Aorta (tissue), 5 donors: ENCODE data around the gene MEF2A. TPM values are rescaled to one million over a fixed set of nuclear protein-coding genes. Genes with fewer than 3 reads are reported as not detected.

Source experiments
- ATAC-seq: fragments of 200-7000 bp; cut with Tn5 transposase; one replicate; pipeline ENCODE4 v1.9.1; 2022; ENCODE audit warnings: moderate library complexity; ENCODE audit not compliant: low FRiP score
- DNase-seq, 2 donors: peaks; one replicate each; pipeline ENCODE4 v3.0.0-alpha.2; 2020
- H3K27ac ChIP-seq, 2 donors: one replicate each; pipeline ENCODE4 v1.5.1; 2013; ENCODE audit warnings: low read length in 2 of 2, mild to moderate bottlenecking in 2 of 2, moderate library complexity in 2 of 2, control low read depth in 1 of 2, inconsistent platforms in 1 of 2, low read depth in 1 of 2
- H3K27me3 ChIP-seq, 2 donors: one replicate each; pipeline ENCODE4 v1.6.1; 2013; ENCODE audit warnings: control low read depth in 1 of 2, low read length in 1 of 2, mild to moderate bottlenecking in 1 of 2, moderate library complexity in 1 of 2; ENCODE audit not compliant: insufficient read depth in 2 of 2, control insufficient read depth in 1 of 2
- H3K36me3 ChIP-seq, 2 donors: one replicate each; pipeline ENCODE4 v1.6.1; 2013; ENCODE audit warnings: control low read depth in 1 of 2, low read length in 1 of 2, mild to moderate bottlenecking in 1 of 2; ENCODE audit not compliant: insufficient read depth in 2 of 2, control insufficient read depth in 1 of 2
- H3K4me1 ChIP-seq, 2 donors: one replicate each; pipeline ENCODE4 v1.6.1; 2013; ENCODE audit warnings: low read length in 2 of 2, control low read depth in 1 of 2, mild to moderate bottlenecking in 1 of 2, moderate library complexity in 1 of 2; ENCODE audit not compliant: insufficient read depth in 2 of 2, control insufficient read depth in 1 of 2
- H3K4me3 ChIP-seq, 2 donors: one replicate each; pipeline ENCODE4 v1.5.1; 2013; ENCODE audit warnings: low read length in 2 of 2, control low read depth in 1 of 2, mild to moderate bottlenecking in 1 of 2
- H3K9me3 ChIP-seq: one replicate; pipeline ENCODE4 v1.6.1; 2013; ENCODE audit warnings: mild to moderate bottlenecking, low read length; ENCODE audit not compliant: control insufficient read depth
- WGBS, 2 donors: extraction: QIAGEN DNeasy Blood & Tissue Kit; methylation state at CpG; one replicate each; pipeline ENCODE4 v1.1.7; 2013; 5-methylcytosine and 5-hydroxymethylcytosine counted together
- intact Hi-C, 2 donors: fragments of 100-400 bp; cut with DNase I; formaldehyde crosslinking; loops; one replicate each; pipeline versions ENCODE4 v1.14.2 to v1.15.0; 2022
- polyA plus RNA-seq, 2 donors: library from polyadenylated mRNA; stranded (reverse); fragments of 200-250 nt; gene quantifications; one replicate each; pipeline ENCODE4 v1.2.3, GENCODE V29; 2013
- total RNA-seq, 2 donors: library from RNA; stranded (reverse); fragmentation: NEBNext Ultra II Directional; extraction: Animal tissue kit (Norgen Biotek cat#: 25700); gene quantifications; one replicate each; pipeline ENCODE4 v1.2.1, GENCODE V29; 2021
- donor health status: healthy with polysubstance abuse.
- donor health status: Bipolar disorder and iron deficiency.
- donor health status: DM: no; HTN: no; CAD: no.
- donor health status: DM: no; HTN: no; CAD: no.
- donor health status: DM: yes; HTN: yes; CAD: no.

Gene MEF2A
- total and polyA plus RNA-seq, 4 donors: 27.2 to 160 (median 92.9) TPM

- Histone ChIP-seq H3K4me1 (peaks cover 0 to 6% of the 10 kb centered on the region in 2 donors), H3K36me3 (no peaks in the 10 kb centered on the region), H3K27me3 (no peaks in the 10 kb centered on the region), H3K4me3 (no peak overlapping the region), H3K9me3 (no peaks in the 10 kb centered on the region), H3K27ac (no peak overlapping the region)
- DNase-seq: no peak
- intact Hi-C loops: no loop called here
- ATAC-seq: no peak
- 94 to 95% methylated on average over 1 of the region's 1 CpG for WGBS, 2 donors
These were observed 27.5 kb upstream of the MEF2A start for GRCh38 chr15:99538261-99538660.

- H3K4me3 ChIP-seq: no peak overlapping the region
- ATAC-seq: no peak
- intact Hi-C loops: no loop called here
These were observed 23.0 kb upstream of the MEF2A start for GRCh38 chr15:99542828-99543227.

GRCh38 chr15:99545605-99546004 is 20.2 kb upstream of the MEF2A start:
- Histone ChIP-seq H3K4me3 (no peak overlapping the region), H3K27ac (no peak overlapping the region), H3K27me3 (no peaks in the 10 kb centered on the region), H3K36me3 (no peaks in the 10 kb centered on the region), H3K4me1 (no peaks in the 10 kb centered on the region), H3K9me3 (no peaks in the 10 kb centered on the region)
- intact Hi-C loops: no loop called here
- no peak for ATAC-seq
- no peak for DNase-seq

More at GRCh38 chr15:99542828-99543227, 23.0 kb upstream of the MEF2A start:
- no peak for DNase-seq
- H3K27ac ChIP-seq: no peak overlapping the region
- H3K9me3 ChIP-seq: no peaks in the 10 kb centered on the region
- H3K27me3 ChIP-seq: no peaks in the 10 kb centered on the region
- H3K4me1 ChIP-seq: no peaks in the 10 kb centered on the region
- H3K36me3 ChIP-seq: no peaks in the 10 kb centered on the region

GRCh38 chr15:99546441-99547100 is 19.2 kb upstream of the MEF2A start:
- Histone ChIP-seq H3K36me3 (no peaks in the 10 kb centered on the region), H3K27ac (no peak overlapping the region), H3K9me3 (no peaks in the 10 kb centered on the region), H3K4me1 (no peaks in the 10 kb centered on the region), H3K4me3 (no peak overlapping the region), H3K27me3 (no peaks in the 10 kb centered on the region)
- intact Hi-C loops: no loop called here
- WGBS, 2 donors: 72 to 97% methylated on average over 4 of the region's 4 CpGs
- DNase-seq (no peak), ATAC-seq (no peak)

- Histone ChIP-seq H3K27me3 (no peaks in the 10 kb centered on the region), H3K9me3 (no peaks in the 10 kb centered on the region), H3K27ac (no peak overlapping the region), H3K36me3 (no peaks in the 10 kb centered on the region), H3K4me3 (no peak overlapping the region), H3K4me1 (no peaks in the 10 kb centered on the region)
- ATAC-seq (no peak), DNase-seq (no peak)
- intact Hi-C loops: no loop called here
- WGBS, 2 donors: 94 to 98% methylated on average over 3 of the region's 3 CpGs
These were observed 18.3 kb upstream of the MEF2A start for GRCh38 chr15:99547517-99547916.

GRCh38 chr15:99550077-99550476 is 15.7 kb upstream of the MEF2A start:
- ATAC-seq (no peak), DNase-seq (no peak)
- H3K4me3 ChIP-seq: no peak overlapping the region
- H3K27me3 ChIP-seq: no peaks in the 10 kb centered on the region
- intact Hi-C loops: no loop called here
- 59 to 97% methylated on average over 5 of the region's 5 CpGs for WGBS, 2 donors
- H3K4me1 ChIP-seq: no peaks in the 10 kb centered on the region
- H3K27ac ChIP-seq: no peak overlapping the region
- no peaks in the 10 kb centered on the region for H3K36me3 ChIP-seq
- H3K9me3 ChIP-seq: no peaks in the 10 kb centered on the region

- intact Hi-C loops: no loop called here
These were observed 13.7 kb upstream of the MEF2A start for GRCh38 chr15:99552111-99552510.

GRCh38 chr15:99554880-99555488 is 10.8 kb upstream of the MEF2A start:
- H3K27ac ChIP-seq: no peak overlapping the region
- H3K4me3 ChIP-seq: no peak overlapping the region
- 74 to 95% methylated on average over 5 of the region's 5 CpGs for WGBS, 2 donors
- no peaks in the 10 kb centered on the region for H3K27me3 ChIP-seq
- H3K4me1 ChIP-seq: no peaks in the 10 kb centered on the region
- no peaks in the 10 kb centered on the region for H3K36me3 ChIP-seq
- no peaks in the 10 kb centered on the region for H3K9me3 ChIP-seq
- intact Hi-C loops: no loop called here
- DNase-seq (no peak), ATAC-seq (no peak)

More at GRCh38 chr15:99552111-99552510, 13.7 kb upstream of the MEF2A start:
- Histone ChIP-seq H3K36me3 (no peaks in the 10 kb centered on the region), H3K4me3 (no peak overlapping the region), H3K9me3 (no peaks in the 10 kb centered on the region), H3K27me3 (no peaks in the 10 kb centered on the region), H3K27ac (no peak overlapping the region), H3K4me1 (no peaks in the 10 kb centered on the region)
- ATAC-seq (no peak), DNase-seq (no peak)
- 95 to 99% methylated on average over 2 of the region's 2 CpGs for WGBS, 2 donors

- intact Hi-C loops: no loop called here
- no peak for ATAC-seq
These were observed 9.8 kb upstream of the MEF2A start for GRCh38 chr15:99556011-99556410.

More at GRCh38 chr15:99556011-99556410, 9.8 kb upstream of the MEF2A start:
- H3K9me3 ChIP-seq: no peaks in the 10 kb centered on the region
- H3K27ac ChIP-seq: no peak overlapping the region
- 77 to 98% methylated on average over 5 of the region's 5 CpGs for WGBS, 2 donors
- H3K36me3 ChIP-seq: no peaks in the 10 kb centered on the region
- H3K4me3 ChIP-seq: no peak overlapping the region
- H3K27me3 ChIP-seq: no peaks in the 10 kb centered on the region
- H3K4me1 ChIP-seq: no peaks in the 10 kb centered on the region
- no peak for DNase-seq
